ENCODE results near the gene LYAR.

The LYAR gene

GRCh38 chr4:4323705-4324534 is 34.0 kb upstream of the LYAR start:
- no peak overlapping the region for H3K4me3 ChIP-seq (ENCODE audit: low read depth, low read length)
- TF ChIP-seq CTCF (IDR thresholded peaks at IDR 0.05; ENCODE audit: borderline replicate concordance, insufficient read depth, low read depth, low read length): no peak

GRCh38 chr4:4321951-4322688 is 32.2 kb upstream of the LYAR start:
- TF ChIP-seq CTCF (IDR thresholded peaks at IDR 0.05; ENCODE audit: borderline replicate concordance, insufficient read depth, low read depth, low read length): no peak
- H3K4me3 ChIP-seq (ENCODE audit: low read depth, low read length): no peak overlapping the region

- no peak for TF ChIP-seq CTCF (IDR thresholded peaks at IDR 0.05; ENCODE audit: borderline replicate concordance, insufficient read depth, low read depth, low read length)
Measured at GRCh38 chr4:4320951-4321714, 31.2 kb upstream of the LYAR start.

GRCh38 chr4:4320528-4320927 is 30.6 kb upstream of the LYAR start:
- TF ChIP-seq CTCF (IDR thresholded peaks at IDR 0.05; ENCODE audit: borderline replicate concordance, insufficient read depth, low read depth, low read length): no peak
- no peak overlapping the region for H3K4me3 ChIP-seq (ENCODE audit: low read depth, low read length)

More at GRCh38 chr4:4320951-4321714, 31.2 kb upstream of the LYAR start:
- no peak overlapping the region for H3K4me3 ChIP-seq (ENCODE audit: low read depth, low read length)

- TF ChIP-seq CTCF (IDR thresholded peaks at IDR 0.05; ENCODE audit: borderline replicate concordance, insufficient read depth, low read depth, low read length): no peak
- H3K4me3 ChIP-seq (ENCODE audit: low read depth, low read length): no peak overlapping the region
Measured at GRCh38 chr4:4317496-4318232, 27.7 kb upstream of the LYAR start.

GRCh38 chr4:4316150-4316495 is 26.2 kb upstream of the LYAR start:
- no peak for TF ChIP-seq CTCF (IDR thresholded peaks at IDR 0.05; ENCODE audit: borderline replicate concordance, insufficient read depth, low read depth, low read length)
- H3K4me3 ChIP-seq (ENCODE audit: low read depth, low read length): no peak overlapping the region

Data from GM12875 (cell line).